K562 (cell line): ENCODE results near the gene LIPE. TPM values are rescaled to one million over a fixed set of nuclear protein-coding genes. Genes with fewer than 3 reads are reported as not detected.

ENCODE experiments used
- ATAC-seq: fragments of 200-7000 bp; cut with Tn5 transposase; 3 replicates; pipeline ENCODE4 v1.9.1; 2020; ENCODE audit warnings: moderate library complexity
- BruUV-seq: library from RNA; stranded (reverse); fragments of 400-500 nt; replicated peaks from 2 replicates; lab custom pipeline; 2021; lab: Mats Ljungman, UMichigan
- CTCF ChIA-PET: fragments of 300-600 bp; formaldehyde crosslinking; extraction: SDS; loops from one replicate; lab custom pipeline; 2021; ENCODE audit warnings: low intra/inter-chr PET ratio; lab: Yijun Ruan, JAX
- POLR2A ChIA-PET: fragments of 300-600, 350-650 bp; sonication (Branson Sonifier 250); formaldehyde crosslinking; extraction: SDS; loops from one replicate; lab custom pipeline; 2021; ENCODE audit warnings: antibody characterized with exemption, inconsistent platforms; lab: Yijun Ruan, JAX
- DNase-seq, 4 experiments: peaks; one replicate each; pipeline versions ENCODE4 v3.0.0 to v3.0.0-alpha.2; 2011 to 2018; ENCODE audit warnings: low spot score in 3 of 4, mixed read lengths in 3 of 4; ENCODE audit errors: extremely low read depth in 1 of 4
- FAIRE-seq: peaks from 2 replicates; lab custom pipeline; 2011; peaks lifted over from hg19 to GRCh38; lab: Jason Lieb, UNC
- H2AFZ ChIP-seq: 2 replicates; pipeline ENCODE4 v1.6.0; 2011; ENCODE audit warnings: low read depth, low read length, control low read depth, inconsistent platforms
- H3K27ac ChIP-seq: fragments of 200-600 bp; 3 replicates; pipeline ENCODE4 v1.8.0; 2011; ENCODE audit warnings: low read depth, mild to moderate bottlenecking, control low read depth, inconsistent platforms, low read length, moderate library complexity, mixed read lengths; ENCODE audit errors: extremely low read depth
- H3K27me3 ChIP-seq, 2 experiments: fragments of 300-600 bp in 1 of 2; 2 replicates in 1 of 2; 3 replicates in 1 of 2; pipeline versions ENCODE4 v1.6.0 to v1.8.0; 2011; ENCODE audit warnings: inconsistent platforms in 2 of 2, low read length in 2 of 2, mild to moderate bottlenecking in 1 of 2, mixed read lengths in 1 of 2, moderate library complexity in 1 of 2; ENCODE audit not compliant: control insufficient read depth in 2 of 2, insufficient read depth in 2 of 2
- H3K36me3 ChIP-seq: fragments of 300-600 bp; 3 replicates; pipeline ENCODE4 v1.8.0; 2011; ENCODE audit warnings: mild to moderate bottlenecking, low read length, inconsistent platforms; ENCODE audit not compliant: control insufficient read depth, insufficient read depth
- H3K4me1 ChIP-seq, 2 experiments: fragments of 200-600 bp in 1 of 2; replicated peaks in 1 of 2; 2 replicates in 1 of 2; 3 replicates in 1 of 2; pipeline versions ENCODE4 v1.5.1 to v1.8.0; 2011; ENCODE audit warnings: inconsistent platforms in 2 of 2, low read length in 2 of 2, mild to moderate bottlenecking in 1 of 2, mixed read lengths in 1 of 2, moderate library complexity in 1 of 2; ENCODE audit not compliant: control insufficient read depth in 2 of 2, insufficient read depth in 2 of 2
- H3K4me2 ChIP-seq: 2 replicates; pipeline ENCODE4 v1.6.1; 2011; ENCODE audit warnings: low read length, control low read depth, inconsistent platforms, mixed read lengths; ENCODE audit not compliant: insufficient read depth
- H3K4me3 ChIP-seq: fragments of 200-600 bp; sonication (generic), shearing (Covaris generic); 2 replicates; pipeline ENCODE4 v1.5.1; 2016; ENCODE audit warnings: control low read depth, inconsistent platforms
- H3K79me2 ChIP-seq: fragments of 200-600 bp; 3 replicates; pipeline ENCODE4 v1.8.0; 2011; ENCODE audit warnings: low read length, inconsistent platforms; ENCODE audit not compliant: control insufficient read depth, insufficient read depth
- H3K9ac ChIP-seq, 2 experiments: 2 replicates each; pipeline versions ENCODE4 v1.6.0 to v1.6.1; 2011; ENCODE audit warnings: low read depth in 2 of 2, low read length in 2 of 2, control low read depth in 1 of 2, inconsistent platforms in 1 of 2, mild to moderate bottlenecking in 1 of 2, mixed read lengths in 1 of 2; ENCODE audit not compliant: insufficient read depth in 1 of 2
- H3K9me1 ChIP-seq: one replicate; pipeline ENCODE4 v1.6.0; 2011; ENCODE audit warnings: inconsistent platforms, mild to moderate bottlenecking, low read length, moderate library complexity; ENCODE audit not compliant: control insufficient read depth, insufficient read depth
- H3K9me3 ChIP-seq: replicated peaks from 2 replicates; pipeline ENCODE4 v1.5.1; 2011; ENCODE audit warnings: low read depth, low read length, inconsistent platforms; ENCODE audit not compliant: control insufficient read depth, insufficient read depth
- H4K20me1 ChIP-seq: replicated peaks from 2 replicates; pipeline ENCODE4 v1.6.1; 2011; ENCODE audit warnings: low read length, inconsistent platforms, mixed read lengths; ENCODE audit not compliant: control insufficient read depth, insufficient read depth
- ATF1 ChIP-seq, 2 experiments: fragments of 450-650 bp in 1 of 2; IDR thresholded peaks; 2 replicates each; pipeline ENCODE4 v1.6.1; 2016; ENCODE audit warnings: missing compliant biosample characterization in 1 of 2, missing genetic modification characterization in 1 of 2
- BRD9 ChIP-seq: fragments of 450-650 bp; IDR thresholded peaks from 2 replicates; pipeline ENCODE4 v1.6.1; 2018; ENCODE audit warnings: low read depth; ENCODE audit not compliant: partially characterized antibody
- CBFA2T2 ChIP-seq: fragments of 450-650 bp; conservative IDR thresholded peaks from 2 replicates; pipeline ENCODE4 v1.6.1; 2017; ENCODE audit warnings: mild to moderate bottlenecking
- DNMT1 ChIP-seq: fragments of 450-650 bp; IDR thresholded peaks from 2 replicates; pipeline ENCODE4 v1.6.1; 2016; ENCODE audit warnings: antibody characterized with exemption, mild to moderate bottlenecking
- IRF1 ChIP-seq: sonication (generic); formaldehyde crosslinking; IDR thresholded peaks from 2 replicates; pipeline ENCODE4 v1.8.0; 2022; ENCODE audit warnings: missing genetic modification reagents, mild to moderate bottlenecking, borderline replicate concordance
- JUND ChIP-seq, 2 experiments: IDR thresholded peaks; 2 replicates in 1 of 2; 3 replicates in 1 of 2; pipeline ENCODE4 v1.6.1; 2011; ENCODE audit warnings: borderline replicate concordance in 2 of 2, low read depth in 2 of 2, low read length in 2 of 2, improper control_type of control experiment in 1 of 2, missing biosample characterization in 1 of 2, missing genetic modification characterization in 1 of 2, missing genetic modification reagents in 1 of 2
- KDM4B ChIP-seq, 2 experiments: fragments of 450-650 bp in 1 of 2; sonication (generic) in 1 of 2; IDR thresholded peaks; 2 replicates each; pipeline ENCODE4 v1.6.1; 2016 to 2017; ENCODE audit warnings: borderline replicate concordance in 2 of 2, antibody characterized with exemption in 1 of 2, low read depth in 1 of 2, mild to moderate bottlenecking in 1 of 2
- RCOR1 ChIP-seq, 2 experiments: IDR thresholded peaks; 2 replicates each; pipeline ENCODE4 v1.6.1; 2012; ENCODE audit warnings: low read depth in 2 of 2, low read length in 2 of 2, borderline replicate concordance in 1 of 2, improper control_type of control experiment in 1 of 2
- TOE1 ChIP-seq, 2 experiments: fragments of 450-650 bp in 1 of 2; sonication (generic) in 1 of 2; formaldehyde crosslinking in 1 of 2; IDR thresholded peaks; 2 replicates each; pipeline versions ENCODE4 v1.7.1 to v1.8.0; 2016 to 2022; ENCODE audit warnings: borderline replicate concordance in 2 of 2, mild to moderate bottlenecking in 2 of 2, antibody characterized with exemption in 1 of 2, inconsistent platforms in 1 of 2, low read depth in 1 of 2, missing genetic modification reagents in 1 of 2, moderate library complexity in 1 of 2
- ZBTB7A ChIP-seq: IDR thresholded peaks from 2 replicates; pipeline ENCODE4 v1.6.1; 2011; ENCODE audit warnings: low read depth, mild to moderate bottlenecking, low read length, moderate library complexity, borderline replicate concordance; ENCODE audit not compliant: control insufficient read depth
- ZFP1 ChIP-seq: fragments of 450-650 bp; formaldehyde crosslinking; IDR thresholded peaks from 2 replicates; pipeline ENCODE4 v1.4.0; 2020; ENCODE audit warnings: mild to moderate bottlenecking, mixed read lengths
- ZNF165 ChIP-seq: fragments of 250-450 bp; sonication (Bioruptor Pico); IDR thresholded peaks from 2 replicates; pipeline ENCODE4 v1.4.0; 2020; ENCODE audit warnings: borderline replicate concordance
- ZNF431 ChIP-seq: sonication (generic); formaldehyde crosslinking; IDR thresholded peaks from 2 replicates; pipeline ENCODE4 v1.8.0; 2022; ENCODE audit warnings: mild to moderate bottlenecking, missing genetic modification reagents
- ZNF584 ChIP-seq: fragments of 200-800 bp; sonication (Bioruptor generic); IDR thresholded peaks from 2 replicates; pipeline ENCODE4 v1.6.1; 2016; ENCODE audit warnings: low read depth, mild to moderate bottlenecking, missing genetic modification characterization, missing compliant biosample characterization
- ZNF696 ChIP-seq: fragments of 250-450 bp; sonication (Bioruptor Pico); conservative IDR thresholded peaks from 2 replicates; pipeline ENCODE4 v1.4.0; 2020; ENCODE audit warnings: mild to moderate bottlenecking, moderate library complexity
- WGBS: fragments of 100-300 bp; shearing (Covaris generic); methylation state at CpG from one replicate; pipeline ENCODE4 v1.1.6; 2016; ENCODE audit warnings: low coverage, mixed read lengths; ENCODE audit not compliant: insufficient coverage; ENCODE audit errors: missing lambda C conversion rate; 5-methylcytosine and 5-hydroxymethylcytosine counted together
- in situ Hi-C: fragments of 300-500 bp; cut with MboI; formaldehyde crosslinking; loops from 4 replicates; pipeline ENCODE4 v1.15.0; 2018; ENCODE audit warnings: inconsistent platforms, mixed read lengths
- intact Hi-C: fragments of 100-400 bp; cut with micrococcal nuclease; formaldehyde crosslinking; loops from 2 replicates; pipeline ENCODE4 v1.14.2; 2022
- polyA plus RNA-seq, 8 experiments: library from polyadenylated mRNA; depleted of rRNA in 4 of 8; stranded (reverse) in 5 of 8; unstranded in 3 of 8; fragments of >200 nt; fragmentation: Nextera tagmentation in 2 of 8; fragmentation: Illumina TruSeq in 1 of 8; extraction: Ambion mirVana in 2 of 8; extraction: Trizol in 1 of 8; gene quantifications; 2 replicates each; pipeline versions ENCODE4 v1.2.1 to v1.2.3, GENCODE V29; 2011 to 2014; ENCODE audit warnings: inconsistent platforms in 1 of 8, missing spikeins in 1 of 8
- total RNA-seq, 7 experiments: library from RNA; depleted of rRNA in 6 of 7; stranded (reverse); fragments of >200 nt in 6 of 7; fragmentation: Illumina TruSeq in 2 of 7; extraction: Trizol in 2 of 7; gene quantifications; 2 replicates each; pipeline versions ENCODE4 v1.2.1 to v1.2.3, GENCODE V29; 2011 to 2021; ENCODE audit warnings: low replicate concordance in 1 of 7
- TF ChIP-seq, protein P1 (sequence below): fragments of 250-450 bp; sonication (Bioruptor Pico); IDR thresholded peaks from 2 replicates; pipeline ENCODE4 v1.8.0; 2021; ENCODE audit warnings: mild to moderate bottlenecking, moderate library complexity
- TF ChIP-seq, protein P2 (sequence below): fragments of 450-650 bp; IDR thresholded peaks from 2 replicates; pipeline ENCODE4 v1.6.1; 2016; ENCODE audit warnings: antibody characterized with exemption

The LIPE gene
- total and polyA plus RNA-seq, 9 of the 15 experiments (the other 6 are each of a cell fraction or from before 2014, with no cell fraction given): 0.22 TPM; not detected in 8

DNA sequence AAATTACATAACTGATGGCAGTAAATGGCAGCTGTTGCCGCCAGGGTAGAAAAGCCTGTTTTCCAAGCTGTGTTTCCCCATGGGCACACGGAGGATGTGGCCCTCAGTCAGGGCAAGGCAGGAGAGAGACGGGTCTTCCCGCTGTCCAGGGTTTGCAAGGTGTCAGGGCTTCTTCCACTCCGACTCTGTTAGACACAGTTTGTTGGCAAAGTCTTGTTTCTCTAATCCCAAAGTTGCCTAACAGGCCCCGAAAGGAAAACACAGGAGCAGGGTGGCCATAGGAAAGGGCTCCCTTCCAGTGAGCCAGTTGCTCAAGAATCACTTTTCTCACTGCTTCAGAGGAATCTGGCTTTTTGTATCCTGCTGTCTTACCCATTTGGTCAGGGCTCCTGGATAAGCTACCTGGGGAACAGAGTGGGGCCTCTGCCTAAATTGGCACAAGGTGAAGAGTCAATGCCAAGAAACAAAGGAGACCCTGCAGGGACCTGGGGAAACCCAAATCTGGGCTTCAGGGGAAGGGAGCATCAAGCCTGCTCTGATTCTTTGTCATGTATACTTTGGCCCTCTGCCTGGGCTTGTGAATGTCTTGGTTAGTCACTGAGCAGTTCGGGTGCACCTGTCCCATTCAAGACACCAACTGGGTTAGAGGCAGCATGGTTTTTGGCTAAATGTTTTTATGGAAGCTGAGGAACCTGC lies 44.5 kb upstream of the LIPE start:
- Histone ChIP-seq H2AFZ (no peak overlapping the region), H3K4me2 (no peak overlapping the region), H3K36me3 (no peaks in the 10 kb centered on the region)
- no peak for TF ChIP-seq ATF1 (CRISPR knock-in tag; IDR thresholded peaks at IDR 0.05)
- no peak for TF ChIP-seq ATF1 (tag; IDR thresholded peaks at IDR 0.05)
- TF ChIP-seq TOE1 (IDR thresholded peaks at IDR 0.05; ENCODE audit: borderline replicate concordance): no peak
- TF ChIP-seq TOE1 (CRISPR knock-in tag; IDR thresholded peaks at IDR 0.05; ENCODE audit: borderline replicate concordance, low read depth): no peak
- TF ChIP-seq KDM4B (IDR thresholded peaks at IDR 0.05; ENCODE audit: borderline replicate concordance in 2 of 2, low read depth in 1 of 2): no peak
- TF ChIP-seq ZNF696 (CRISPR knock-in tag): no peak
- TF ChIP-seq CBFA2T2: no peak
- TF ChIP-seq, protein P1, sequence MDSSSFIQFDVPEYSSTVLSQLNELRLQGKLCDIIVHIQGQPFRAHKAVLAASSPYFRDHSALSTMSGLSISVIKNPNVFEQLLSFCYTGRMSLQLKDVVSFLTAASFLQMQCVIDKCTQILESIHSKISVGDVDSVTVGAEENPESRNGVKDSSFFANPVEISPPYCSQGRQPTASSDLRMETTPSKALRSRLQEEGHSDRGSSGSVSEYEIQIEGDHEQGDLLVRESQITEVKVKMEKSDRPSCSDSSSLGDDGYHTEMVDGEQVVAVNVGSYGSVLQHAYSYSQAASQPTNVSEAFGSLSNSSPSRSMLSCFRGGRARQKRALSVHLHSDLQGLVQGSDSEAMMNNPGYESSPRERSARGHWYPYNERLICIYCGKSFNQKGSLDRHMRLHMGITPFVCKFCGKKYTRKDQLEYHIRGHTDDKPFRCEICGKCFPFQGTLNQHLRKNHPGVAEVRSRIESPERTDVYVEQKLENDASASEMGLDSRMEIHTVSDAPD (CRISPR knock-in tag): no peak
- no peak for TF ChIP-seq ZNF431
- TF ChIP-seq, protein P2, sequence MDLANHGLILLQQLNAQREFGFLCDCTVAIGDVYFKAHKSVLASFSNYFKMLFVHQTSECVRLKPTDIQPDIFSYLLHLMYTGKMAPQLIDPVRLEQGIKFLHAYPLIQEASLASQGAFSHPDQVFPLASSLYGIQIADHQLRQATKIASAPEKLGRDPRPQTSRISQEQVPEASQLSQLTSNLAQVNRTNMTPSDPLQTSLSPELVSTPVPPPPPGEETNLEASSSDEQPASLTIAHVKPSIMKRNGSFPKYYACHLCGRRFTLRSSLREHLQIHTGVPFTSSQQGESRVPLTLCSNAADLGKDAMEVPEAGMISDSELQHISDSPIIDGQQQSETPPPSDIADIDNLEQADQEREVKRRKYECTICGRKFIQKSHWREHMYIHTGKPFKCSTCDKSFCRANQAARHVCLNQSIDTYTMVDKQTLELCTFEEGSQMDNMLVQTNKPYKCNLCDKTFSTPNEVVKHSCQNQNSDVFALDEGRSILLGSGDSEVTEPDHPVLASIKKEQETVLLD: no peak
- no peak for TF ChIP-seq ZNF165 (CRISPR knock-in tag)
- TF ChIP-seq IRF1: no peak
- TF ChIP-seq BRD9: no peak
- no peak for TF ChIP-seq JUND (IDR thresholded peaks at IDR 0.05; ENCODE audit: borderline replicate concordance, low read depth, low read length)
- no peak for TF ChIP-seq JUND (tag; IDR thresholded peaks at IDR 0.05; ENCODE audit: borderline replicate concordance, low read depth, low read length)
- no peak for TF ChIP-seq ZFP1 (CRISPR knock-in tag)
- TF ChIP-seq RCOR1 (IDR thresholded peaks at IDR 0.05; ENCODE audit: borderline replicate concordance in 1 of 2, low read depth in 2 of 2, low read length in 2 of 2): no peak
- no peak for TF ChIP-seq ZNF584 (CRISPR knock-in tag)
- TF ChIP-seq ZBTB7A: no peak
- TF ChIP-seq DNMT1: no peak
- TF ChIP-seq, all 486 proteins: peak for 0
- BruUV-seq: no TSS peak
- no peak for FAIRE-seq
- 0% methylated on average over 7 of the region's 7 CpGs for WGBS
- Histone ChIP-seq H3K27ac (no peak overlapping the region), H4K20me1 (0 out of 2 replicates have a peak, but pooled peaks cover 4% of the 10 kb centered on the region), H3K4me1 (no peaks in the 10 kb centered on the region; a peak in 1 of 5 replicates), H3K9me1 (no peaks in the 10 kb centered on the region), H3K9me3 (no peaks in the 10 kb centered on the region), H3K9ac (no peak overlapping the region), H3K4me3 (no peak overlapping the region), H3K27me3 (peaks cover 18 to 26% of the 10 kb centered on the region in 2 experiments; a peak in 4 of 5 replicates), H3K79me2 (no peaks in the 10 kb centered on the region)
- POLR2A ChIA-PET: interaction anchor here (0.6 to 1.7 kb wide), 2 partner anchors 9 to 62 kb away, joined by 3 to 5 read pairs; no protein-coding TSS in a partner anchor
- ATAC-seq: no peak
- no peak for DNase-seq
- in situ Hi-C loops: no loop called here
- intact Hi-C loops: no loop called here
- CTCF ChIA-PET: no interaction called here
